Ishikawa (cell line): ENCODE results near the gene MACC1.

ENCODE experiments used
- CREB1 ChIP-seq: IDR thresholded peaks from 2 replicates; pipeline ENCODE4 v1.6.1; 2012; ENCODE audit warnings: low read depth
- EGR1 ChIP-seq: IDR thresholded peaks from 2 replicates; pipeline ENCODE4 v1.6.1; 2012
- MAX ChIP-seq: IDR thresholded peaks from 2 replicates; pipeline ENCODE4 v1.6.1; 2012
- RAD21 ChIP-seq: IDR thresholded peaks from 2 replicates; pipeline ENCODE4 v1.6.1; 2012; ENCODE audit warnings: low read depth
- REST ChIP-seq: IDR thresholded peaks from 2 replicates; pipeline ENCODE4 v1.6.1; 2012; ENCODE audit warnings: low read depth, mild to moderate bottlenecking
- YY1 ChIP-seq: IDR thresholded peaks from 2 replicates; pipeline ENCODE4 v1.6.1; 2012; ENCODE audit warnings: low read depth

GRCh38 chr7:20151708-20152456, 65.3 kb downstream of the MACC1 start:
- TF ChIP-seq REST (no peak), MAX (no peak), EGR1 (no peak), YY1 (no peak), RAD21 (no peak), CREB1 (no peak)
